Natural killer cell treated with Interleukin-12 subunit alpha and Interleukin-12 subunit beta and Interleukin-15 and Interleukin-18, amount 100 ng/mL, for 72 hours (primary cell): ENCODE data around the gene TRIM72. TPM values are rescaled to one million over a fixed set of nuclear protein-coding genes. Genes with fewer than 3 reads are reported as not detected.
"Not testable (repeated sequence)": the region's sequence is repeated elsewhere in the genome, so short reads cannot be mapped to it uniquely, and the experiment has no call there.

Experiments
- ATAC-seq, 2 donors: fragments of 150-1000 bp; cut with Tn5 transposase in 1 of 2; sonication (Bioruptor Pico), chemical (Tn5 transposase) in 1 of 2; 2 replicates each; pipeline ENCODE4 v1.10.0; 2021
- DNase-seq: peaks from one replicate; pipeline ENCODE4 v3.0.0; 2022; ENCODE audit warnings: low spot score
- H3K27ac Mint-ChIP-seq, 2 donors: 1 replicate in 1 of 2; 2 replicates in 1 of 2; pipeline ENCODE4 v1.8.0; 2022; ENCODE audit warnings: mixed read lengths in 2 of 2, mild to moderate bottlenecking in 1 of 2, moderate library complexity in 1 of 2
- H3K27me3 Mint-ChIP-seq, 2 donors: 1 replicate in 1 of 2; 2 replicates in 1 of 2; pipeline ENCODE4 v1.8.0; 2022; ENCODE audit warnings: mixed read lengths in 2 of 2
- H3K36me3 Mint-ChIP-seq: one replicate; pipeline ENCODE4 v1.8.0; 2022; ENCODE audit warnings: mixed read lengths
- H3K4me1 Mint-ChIP-seq, 2 donors: 1 replicate in 1 of 2; 2 replicates in 1 of 2; pipeline ENCODE4 v1.8.0; 2022; ENCODE audit warnings: low read depth in 2 of 2, mixed read lengths in 2 of 2, mild to moderate bottlenecking in 1 of 2
- H3K4me3 Mint-ChIP-seq: one replicate; pipeline ENCODE4 v1.8.0; 2022; ENCODE audit warnings: mixed read lengths
- H3K9me3 Mint-ChIP-seq: 2 replicates; pipeline ENCODE4 v1.8.0; 2022; ENCODE audit warnings: mixed read lengths
- total RNA-seq, 2 donors: library from RNA; stranded (reverse); gene quantifications; one replicate each; pipeline ENCODE4 v1.2.3, GENCODE V29; 2022

TRIM72 gene
- under 1 TPM in 1 of 2 donors, not detected in 1; 0.06 TPM for total RNA-seq

- H3K36me3 Mint-ChIP-seq, result no peaks in the 10 kb centered on the region
- peaks cover 7 to 21% of the 10 kb centered on the region in 2 donors for H3K27me3 Mint-ChIP-seq
- H3K9me3 Mint-ChIP-seq, result no peaks in the 10 kb centered on the region
- H3K4me3 Mint-ChIP-seq, result peak within 1 kb of the TSS; percentile 81
- ATAC-seq, result no peak
- DNase-seq, result no peak
- H3K4me1 Mint-ChIP-seq, result peaks cover 15 to 18% of the 10 kb centered on the region in 2 donors
- H3K27ac Mint-ChIP-seq, result no peak within 1 kb of the TSS
Measured at GRCh38 chr16:31213877-31214707, at the start of gene TRIM72. TRIM72 (plus strand) TSS chr16:31214119; CDS start chr16:31214739, 620 bp downstream.

GRCh38 chr16:31167315-31167714 is 46.6 kb upstream of the TRIM72 start:
- H3K27me3 Mint-ChIP-seq, result no peaks in the 10 kb centered on the region
- DNase-seq (no peak), ATAC-seq (no peak)
- H3K36me3 Mint-ChIP-seq, result no peaks in the 10 kb centered on the region
- no peak overlapping the region for H3K4me3 Mint-ChIP-seq
- no peak overlapping the region for H3K27ac Mint-ChIP-seq
- no peaks in the 10 kb centered on the region for H3K9me3 Mint-ChIP-seq
- no peaks in the 10 kb centered on the region for H3K4me1 Mint-ChIP-seq

GRCh38 chr16:31168848-31169247 is 45.1 kb upstream of the TRIM72 start:
- DNase-seq, result no peak
- no peak overlapping the region for H3K27ac Mint-ChIP-seq
- no peaks in the 10 kb centered on the region for H3K9me3 Mint-ChIP-seq
- no peaks in the 10 kb centered on the region for H3K36me3 Mint-ChIP-seq
- ATAC-seq, result no peak
- H3K27me3 Mint-ChIP-seq, result no peaks in the 10 kb centered on the region
- H3K4me1 Mint-ChIP-seq, result no peaks in the 10 kb centered on the region
- H3K4me3 Mint-ChIP-seq, result no peak overlapping the region

- H3K9me3 Mint-ChIP-seq, H3K27ac Mint-ChIP-seq, ATAC-seq, DNase-seq, H3K27me3 Mint-ChIP-seq, H3K4me1 Mint-ChIP-seq, H3K4me3 Mint-ChIP-seq, H3K36me3 Mint-ChIP-seq: not testable (repeated sequence)
Measured at GRCh38 chr16:31170048-31170447, 43.9 kb upstream of the TRIM72 start.

- peaks cover 34 to 38% of the 10 kb centered on the region in 2 donors for H3K4me1 Mint-ChIP-seq
- H3K4me3 Mint-ChIP-seq, result peak overlapping the region; percentile 52
- peak overlapping the region; percentile 4 to 23 for H3K27ac Mint-ChIP-seq
- no peaks in the 10 kb centered on the region for H3K9me3 Mint-ChIP-seq
- DNase-seq (peak; percentile 67), ATAC-seq (no peak)
- peaks cover 0 to 2% of the 10 kb centered on the region in 2 donors for H3K27me3 Mint-ChIP-seq
- H3K36me3 Mint-ChIP-seq, result peaks cover 13% of the 10 kb centered on the region
Measured at GRCh38 chr16:31177136-31177535, 36.8 kb upstream of the TRIM72 start.

GRCh38 chr16:31179219-31179746 is 34.6 kb upstream of the TRIM72 start:
- peaks cover 33% of the 10 kb centered on the region for H3K36me3 Mint-ChIP-seq
- H3K9me3 Mint-ChIP-seq, result no peaks in the 10 kb centered on the region
- H3K27me3 Mint-ChIP-seq, result peaks cover 0 to 2% of the 10 kb centered on the region in 2 donors
- H3K27ac Mint-ChIP-seq, result peak overlapping the region; percentile 99 to 100
- no peak for ATAC-seq
- H3K4me3 Mint-ChIP-seq, result peak overlapping the region; percentile 99
- peaks cover 54 to 58% of the 10 kb centered on the region in 2 donors for H3K4me1 Mint-ChIP-seq
- DNase-seq, result peak; percentile 63

- peaks cover 58 to 63% of the 10 kb centered on the region in 2 donors for H3K4me1 Mint-ChIP-seq
- H3K27ac Mint-ChIP-seq, result peak within 1 kb of the TSS; percentile 99 to 100
- peak; percentile 93 for DNase-seq
- no peaks in the 10 kb centered on the region for H3K9me3 Mint-ChIP-seq
- H3K4me3 Mint-ChIP-seq, result peak within 1 kb of the TSS; percentile 99
- peaks cover 0 to 2% of the 10 kb centered on the region in 2 donors for H3K27me3 Mint-ChIP-seq
- H3K36me3 Mint-ChIP-seq, result peaks cover 38% of the 10 kb centered on the region
- peak; percentile 78 to 84 for ATAC-seq
Measured at GRCh38 chr16:31179747-31180459, 34.0 kb upstream of the TRIM72 start, which contains the start of gene FUS. FUS (plus strand) TSS chr16:31180139; CDS start chr16:31180215, 76 bp downstream.

- H3K36me3 Mint-ChIP-seq, result peaks cover 51% of the 10 kb centered on the region
- H3K27ac Mint-ChIP-seq, result peak overlapping the region; percentile 99 to 100
- peaks cover 0 to 2% of the 10 kb centered on the region in 2 donors for H3K27me3 Mint-ChIP-seq
- H3K4me3 Mint-ChIP-seq, result peak overlapping the region; percentile 99
- H3K4me1 Mint-ChIP-seq, result peaks cover 72 to 76% of the 10 kb centered on the region in 2 donors
- H3K9me3 Mint-ChIP-seq, result no peaks in the 10 kb centered on the region
- ATAC-seq, result no peak
- DNase-seq, result peak; percentile 67
Measured at GRCh38 chr16:31181102-31181830, 32.7 kb upstream of the TRIM72 start.

GRCh38 chr16:31182391-31182790 is 31.5 kb upstream of the TRIM72 start:
- no peaks in the 10 kb centered on the region for H3K27me3 Mint-ChIP-seq
- DNase-seq (no peak), ATAC-seq (no peak)
- no peaks in the 10 kb centered on the region for H3K9me3 Mint-ChIP-seq
- H3K27ac Mint-ChIP-seq, result peak overlapping the region; percentile 99 to 100
- H3K4me1 Mint-ChIP-seq, result peaks cover 77 to 80% of the 10 kb centered on the region in 2 donors
- peaks cover 63% of the 10 kb centered on the region for H3K36me3 Mint-ChIP-seq
- peak overlapping the region; percentile 99 for H3K4me3 Mint-ChIP-seq

- ATAC-seq, result no peak
- H3K27me3 Mint-ChIP-seq, result no peaks in the 10 kb centered on the region
- DNase-seq, result no peak
- H3K9me3 Mint-ChIP-seq, result no peaks in the 10 kb centered on the region
- H3K36me3 Mint-ChIP-seq, result peaks cover 68% of the 10 kb centered on the region
- peak overlapping the region; percentile 99 for H3K4me3 Mint-ChIP-seq
- peak overlapping the region; percentile 99 to 100 for H3K27ac Mint-ChIP-seq
- H3K4me1 Mint-ChIP-seq, result peaks cover 84 to 89% of the 10 kb centered on the region in 2 donors
Measured at GRCh38 chr16:31183432-31184428, 30.2 kb upstream of the TRIM72 start.

- peak overlapping the region; percentile 74 to 100 for H3K27ac Mint-ChIP-seq
- H3K9me3 Mint-ChIP-seq, result no peaks in the 10 kb centered on the region
- H3K36me3 Mint-ChIP-seq, result peaks cover 80% of the 10 kb centered on the region
- no peaks in the 10 kb centered on the region for H3K27me3 Mint-ChIP-seq
- H3K4me3 Mint-ChIP-seq, result peak overlapping the region; percentile 86
- peaks cover 91% of the 10 kb centered on the region in 2 donors for H3K4me1 Mint-ChIP-seq
- ATAC-seq, result no peak
- DNase-seq, result peak; percentile 65
Measured at GRCh38 chr16:31184888-31185287, 29.0 kb upstream of the TRIM72 start.

- no peaks in the 10 kb centered on the region for H3K27me3 Mint-ChIP-seq
- peaks cover 84% of the 10 kb centered on the region for H3K36me3 Mint-ChIP-seq
- DNase-seq (no peak), ATAC-seq (no peak)
- H3K9me3 Mint-ChIP-seq, result no peaks in the 10 kb centered on the region
- peak overlapping the region; percentile 86 for H3K4me3 Mint-ChIP-seq
- H3K4me1 Mint-ChIP-seq, result peaks cover 93 to 94% of the 10 kb centered on the region in 2 donors
- peak overlapping the region; percentile 74 to 100 for H3K27ac Mint-ChIP-seq
Measured at GRCh38 chr16:31185339-31185738, 28.6 kb upstream of the TRIM72 start.
